DMS53 (cell line): ENCODE data around the gene OTOP2.
A peak's percentile ranks its signal among the peaks of the same experiment; 100 is the strongest.
"Not testable (repeated sequence)": the region's sequence is repeated elsewhere in the genome, so short reads cannot be mapped to it uniquely, and the experiment has no call there.

Experiments
- DNase-seq: peaks from one replicate; lab custom pipeline; 2025; lab: John Stamatoyannopoulos, UW

Gene OTOP2

GRCh38 chr17:74900208-74900607 lies 23.9 kb upstream of the OTOP2 start:
- DNase-seq: no peak

GRCh38 chr17:74901353-74902135 lies 22.5 kb upstream of the OTOP2 start:
- DNase-seq: no peak

GRCh38 chr17:74903034-74903433 lies 21.0 kb upstream of the OTOP2 start:
- no peak for DNase-seq

- no peak for DNase-seq
Observed at GRCh38 chr17:74903671-74904070, 20.4 kb upstream of the OTOP2 start.

GRCh38 chr17:74904687-74905409 lies 19.2 kb upstream of the OTOP2 start:
- no peak for DNase-seq

- DNase-seq: not testable (repeated sequence)
Observed at GRCh38 chr17:74906214-74906793, 17.8 kb upstream of the OTOP2 start.

- DNase-seq: no peak
Observed at GRCh38 chr17:74907012-74907411, 17.1 kb upstream of the OTOP2 start.

- DNase-seq: not testable (repeated sequence)
Observed at GRCh38 chr17:74909097-74909496, 15.0 kb upstream of the OTOP2 start.

- DNase-seq: not testable (repeated sequence)
Observed at GRCh38 chr17:74911423-74911822, 12.7 kb upstream of the OTOP2 start.

GRCh38 chr17:74916136-74916850 lies 7.8 kb upstream of the OTOP2 start:
- no peak for DNase-seq

- no peak for DNase-seq
Observed at GRCh38 chr17:74916851-74917199, 7.2 kb upstream of the OTOP2 start.

- no peak for DNase-seq
Observed at GRCh38 chr17:74917430-74917829, 6.6 kb upstream of the OTOP2 start.

- DNase-seq: no peak
Observed at GRCh38 chr17:74918906-74919305, 5.2 kb upstream of the OTOP2 start.

- peak; percentile 91 for DNase-seq
Observed at GRCh38 chr17:74919440-74920305, 4.4 kb upstream of the OTOP2 start.

GRCh38 chr17:74920306-74920620 lies 3.8 kb upstream of the OTOP2 start:
- peak; percentile 69 for DNase-seq

GRCh38 chr17:74920642-74921025 lies 3.4 kb upstream of the OTOP2 start:
- peak; percentile 38 for DNase-seq

- DNase-seq: no peak
Observed at GRCh38 chr17:74921026-74921681, 2.9 kb upstream of the OTOP2 start.

- DNase-seq: no peak
Observed at GRCh38 chr17:74921769-74922168, 2.3 kb upstream of the OTOP2 start.

- peak; percentile 22 for DNase-seq
Observed at GRCh38 chr17:74922172-74922571, 1.9 kb upstream of the OTOP2 start.

- no peak for DNase-seq
Observed at GRCh38 chr17:74922694-74923537, 1.2 kb upstream of the OTOP2 start, which contains the start of gene USH1G. USH1G (minus strand) TSS chr17:74923255; CDS start chr17:74923073, 182 bp downstream.
